ENCODE data around the gene CHRNA3.
"Not testable (repeated sequence)": the region's sequence is repeated elsewhere in the genome, so short reads cannot be mapped to it uniquely, and the experiment has no call there.

The CHRNA3 gene

DNA sequence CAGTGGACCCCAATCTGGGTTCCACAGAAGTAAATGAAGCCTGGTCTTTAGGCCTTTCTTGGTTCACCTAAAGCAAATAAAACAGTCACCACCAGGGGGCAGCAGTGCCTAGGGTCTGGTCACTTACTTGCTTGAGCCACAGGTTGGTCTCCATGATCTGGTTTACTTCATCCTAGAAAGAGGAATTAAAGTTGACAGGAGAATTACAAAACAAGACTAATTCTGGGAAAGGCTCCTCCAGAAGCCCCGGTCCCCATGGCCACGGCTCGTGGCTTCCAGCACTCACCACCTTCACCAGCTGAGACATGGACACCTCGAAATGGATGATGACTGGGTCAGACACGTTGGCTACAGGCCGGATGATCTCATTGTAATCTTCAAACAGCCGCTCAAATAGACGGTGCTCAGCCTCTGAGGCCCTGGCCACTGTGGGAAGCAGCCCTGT is 2.3 kb downstream of the CHRNA3 start:
- Histone ChIP-seq H3K4me3 (ENCODE audit: low read depth in 1 of 5, low read length in 5 of 5) (no peak overlapping the region), H3K27me3 (ENCODE audit: control insufficient read depth in 5 of 5, insufficient read depth in 4 of 5, low read length in 5 of 5) (peaks cover 24 to 40% (median 29%) of the 10 kb centered on the region in 5 donors), H3K9ac (ENCODE audit: low read length in 5 of 5) (no peak overlapping the region), H3K36me3 (ENCODE audit: control insufficient read depth in 5 of 5, insufficient read depth in 5 of 5, low read length in 5 of 5) (no peaks in the 10 kb centered on the region), H3K9me3 (ENCODE audit: control insufficient read depth in 5 of 5, low read length in 5 of 5) (no peaks in the 10 kb centered on the region), H3K27ac (ENCODE audit: low read depth, low read length) (no peak overlapping the region), H3K4me1 (ENCODE audit: control insufficient read depth in 5 of 5, insufficient read depth in 5 of 5, low read length in 5 of 5) (peaks cover 2 to 22% (median 17%) of the 10 kb centered on the region in 5 donors)

- Histone ChIP-seq H3K27ac (ENCODE audit: low read depth, low read length) (no peak overlapping the region), H3K4me1 (ENCODE audit: control insufficient read depth in 5 of 5, insufficient read depth in 5 of 5, low read length in 5 of 5) (peaks cover 2 to 22% (median 17%) of the 10 kb centered on the region in 5 donors), H3K9me3 (ENCODE audit: control insufficient read depth in 5 of 5, low read length in 5 of 5) (no peaks in the 10 kb centered on the region), H3K4me3 (ENCODE audit: low read depth in 1 of 5, low read length in 5 of 5) (no peak overlapping the region), H3K36me3 (ENCODE audit: control insufficient read depth in 5 of 5, insufficient read depth in 5 of 5, low read length in 5 of 5) (no peaks in the 10 kb centered on the region), H3K9ac (ENCODE audit: low read length in 5 of 5) (no peak overlapping the region), H3K27me3 (ENCODE audit: control insufficient read depth in 5 of 5, insufficient read depth in 4 of 5, low read length in 5 of 5) (peaks cover 24 to 40% (median 29%) of the 10 kb centered on the region in 5 donors)
Measured at GRCh38 chr15:78618064-78618463, 2.7 kb downstream of the CHRNA3 start.

GRCh38 chr15:78617516-78617915 is 3.3 kb downstream of the CHRNA3 start:
- Histone ChIP-seq H3K36me3 (ENCODE audit: control insufficient read depth in 5 of 5, insufficient read depth in 5 of 5, low read length in 5 of 5) (no peaks in the 10 kb centered on the region), H3K9ac (ENCODE audit: low read length in 5 of 5) (peak overlapping the region in 1 of 5 donors; percentile 41), H3K27ac (ENCODE audit: low read depth, low read length) (no peak overlapping the region), H3K4me3 (ENCODE audit: low read depth in 1 of 5, low read length in 5 of 5) (no peak overlapping the region), H3K27me3 (ENCODE audit: control insufficient read depth in 5 of 5, insufficient read depth in 4 of 5, low read length in 5 of 5) (peaks cover 24 to 37% (median 29%) of the 10 kb centered on the region in 5 donors), H3K4me1 (ENCODE audit: control insufficient read depth in 5 of 5, insufficient read depth in 5 of 5, low read length in 5 of 5) (peaks cover 2 to 22% (median 17%) of the 10 kb centered on the region in 5 donors), H3K9me3 (ENCODE audit: control insufficient read depth in 5 of 5, low read length in 5 of 5) (no peaks in the 10 kb centered on the region)

DNA sequence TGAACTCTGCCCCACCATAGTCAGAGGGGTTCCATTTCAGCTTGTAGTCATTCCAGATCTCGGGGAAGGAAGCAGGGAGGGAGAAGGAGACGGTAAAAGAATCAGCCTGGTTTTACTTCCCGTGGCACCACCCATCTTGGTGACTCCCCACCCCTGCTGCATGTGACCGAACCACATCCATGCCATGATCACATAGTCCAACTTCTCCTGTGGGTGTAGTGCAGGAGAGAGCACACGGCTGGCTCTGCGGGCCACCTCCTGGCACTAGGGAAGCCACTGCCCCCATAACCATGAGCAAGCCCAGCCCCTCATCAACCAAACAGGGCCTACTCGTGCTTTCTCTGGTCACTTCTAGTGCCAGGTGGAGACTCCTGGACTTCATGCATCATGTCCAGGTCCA is 3.7 kb downstream of the CHRNA3 start:
- Histone ChIP-seq H3K4me3 (ENCODE audit: low read depth in 1 of 5, low read length in 5 of 5) (no peak overlapping the region), H3K27me3 (ENCODE audit: control insufficient read depth in 5 of 5, insufficient read depth in 4 of 5, low read length in 5 of 5) (peaks cover 21 to 35% (median 28%) of the 10 kb centered on the region in 5 donors), H3K9ac (ENCODE audit: low read length in 5 of 5) (no peak overlapping the region), H3K4me1 (ENCODE audit: control insufficient read depth in 5 of 5, insufficient read depth in 5 of 5, low read length in 5 of 5) (peaks cover 2 to 22% (median 17%) of the 10 kb centered on the region in 5 donors), H3K9me3 (ENCODE audit: control insufficient read depth in 5 of 5, low read length in 5 of 5) (no peaks in the 10 kb centered on the region), H3K36me3 (ENCODE audit: control insufficient read depth in 5 of 5, insufficient read depth in 5 of 5, low read length in 5 of 5) (no peaks in the 10 kb centered on the region), H3K27ac (ENCODE audit: low read depth, low read length) (no peak overlapping the region)

GRCh38 chr15:78616506-78616905 is 4.3 kb downstream of the CHRNA3 start:
- Histone ChIP-seq H3K9ac (ENCODE audit: low read length in 5 of 5) (no peak overlapping the region), H3K4me3 (ENCODE audit: low read depth in 1 of 5, low read length in 5 of 5) (no peak overlapping the region), H3K4me1 (ENCODE audit: control insufficient read depth in 5 of 5, insufficient read depth in 5 of 5, low read length in 5 of 5) (peaks cover 2 to 22% (median 17%) of the 10 kb centered on the region in 5 donors), H3K27me3 (ENCODE audit: control insufficient read depth in 5 of 5, insufficient read depth in 4 of 5, low read length in 5 of 5) (peaks cover 17 to 29% (median 24%) of the 10 kb centered on the region in 5 donors), H3K27ac (ENCODE audit: low read depth, low read length) (no peak overlapping the region), H3K9me3 (ENCODE audit: control insufficient read depth in 5 of 5, low read length in 5 of 5) (no peaks in the 10 kb centered on the region), H3K36me3 (ENCODE audit: control insufficient read depth in 5 of 5, insufficient read depth in 5 of 5, low read length in 5 of 5) (no peaks in the 10 kb centered on the region)

DNA sequence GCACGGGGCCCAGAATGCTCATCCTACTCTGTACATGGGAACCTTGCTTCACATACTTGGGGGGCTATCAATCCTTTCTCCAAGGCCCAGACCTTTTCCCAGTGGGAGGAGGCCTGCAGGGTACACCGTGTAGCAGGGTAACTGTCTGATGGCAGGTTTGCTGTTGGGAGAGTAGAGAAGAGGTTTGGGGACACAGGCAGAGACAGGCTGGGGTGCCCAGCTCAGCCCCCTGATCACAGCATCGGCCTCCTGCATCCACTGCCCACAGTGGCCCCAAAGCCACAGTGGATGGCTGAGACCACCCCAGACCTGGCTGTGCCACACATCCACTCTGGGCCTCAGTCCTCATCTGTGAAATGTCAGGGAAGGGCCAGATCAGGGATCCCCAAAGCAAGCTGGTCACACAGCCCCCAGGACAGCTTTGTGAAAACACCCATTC is 5.6 kb downstream of the CHRNA3 start:
- H3K4me1 ChIP-seq (ENCODE audit: control insufficient read depth in 5 of 5, insufficient read depth in 5 of 5, low read length in 5 of 5) = peaks cover 2 to 16% (median 9%) of the 10 kb centered on the region in 5 donors
- no peaks in the 10 kb centered on the region for H3K9me3 ChIP-seq (ENCODE audit: control insufficient read depth in 5 of 5, low read length in 5 of 5)
- H3K27ac ChIP-seq (ENCODE audit: low read depth, low read length) = no peak overlapping the region
- peaks cover 15 to 20% (median 17%) of the 10 kb centered on the region in 5 donors for H3K27me3 ChIP-seq (ENCODE audit: control insufficient read depth in 5 of 5, insufficient read depth in 4 of 5, low read length in 5 of 5)
- H3K36me3 ChIP-seq (ENCODE audit: control insufficient read depth in 5 of 5, insufficient read depth in 5 of 5, low read length in 5 of 5) = no peaks in the 10 kb centered on the region
- no peak overlapping the region for H3K4me3 ChIP-seq (ENCODE audit: low read depth in 1 of 5, low read length in 5 of 5)
- H3K9ac ChIP-seq (ENCODE audit: low read length in 5 of 5) = no peak overlapping the region

DNA sequence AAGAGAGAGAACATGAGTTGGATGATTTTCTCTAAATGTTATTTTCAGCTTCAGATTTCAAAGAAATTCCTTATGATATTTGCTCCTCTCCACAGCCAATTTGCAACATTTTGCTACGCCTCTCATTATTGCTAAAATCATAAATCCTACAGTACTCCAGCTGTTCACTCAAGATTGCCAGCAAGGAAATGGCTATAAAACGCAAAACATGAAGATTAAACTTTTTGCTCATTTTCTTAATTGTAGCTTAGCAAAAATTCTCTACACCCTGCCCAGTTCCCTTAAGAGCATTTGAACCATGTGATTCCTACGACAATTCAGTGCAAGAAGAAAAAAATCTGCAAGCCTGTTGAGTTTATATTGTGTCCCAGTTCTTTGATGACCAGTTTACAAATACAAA is 6.8 kb downstream of the CHRNA3 start:
- Histone ChIP-seq H3K9ac (ENCODE audit: low read length in 5 of 5) (no peak overlapping the region), H3K27me3 (ENCODE audit: control insufficient read depth in 5 of 5, insufficient read depth in 4 of 5, low read length in 5 of 5) (peaks cover 4 to 8% (median 6%) of the 10 kb centered on the region in 5 donors), H3K4me1 (ENCODE audit: control insufficient read depth in 5 of 5, insufficient read depth in 5 of 5, low read length in 5 of 5) (peaks cover 0 to 11% (median 6%) of the 10 kb centered on the region in 5 donors), H3K9me3 (ENCODE audit: control insufficient read depth in 5 of 5, low read length in 5 of 5) (no peaks in the 10 kb centered on the region), H3K36me3 (ENCODE audit: control insufficient read depth in 5 of 5, insufficient read depth in 5 of 5, low read length in 5 of 5) (no peaks in the 10 kb centered on the region), H3K4me3 (ENCODE audit: low read depth in 1 of 5, low read length in 5 of 5) (no peak overlapping the region), H3K27ac (ENCODE audit: low read depth, low read length) (no peak overlapping the region)

GRCh38 chr15:78609551-78609950 is 11.2 kb downstream of the CHRNA3 start:
- not testable (repeated sequence) for H3K9ac ChIP-seq (ENCODE audit: low read length in 5 of 5); H3K4me3 ChIP-seq (ENCODE audit: low read depth in 1 of 5, low read length in 5 of 5); H3K4me1 ChIP-seq (ENCODE audit: control insufficient read depth in 5 of 5, insufficient read depth in 5 of 5, low read length in 5 of 5); H3K27ac ChIP-seq (ENCODE audit: low read depth, low read length); H3K9me3 ChIP-seq (ENCODE audit: control insufficient read depth in 5 of 5, low read length in 5 of 5); H3K36me3 ChIP-seq (ENCODE audit: control insufficient read depth in 5 of 5, insufficient read depth in 5 of 5, low read length in 5 of 5); H3K27me3 ChIP-seq (ENCODE audit: control insufficient read depth in 5 of 5, insufficient read depth in 4 of 5, low read length in 5 of 5)

DNA sequence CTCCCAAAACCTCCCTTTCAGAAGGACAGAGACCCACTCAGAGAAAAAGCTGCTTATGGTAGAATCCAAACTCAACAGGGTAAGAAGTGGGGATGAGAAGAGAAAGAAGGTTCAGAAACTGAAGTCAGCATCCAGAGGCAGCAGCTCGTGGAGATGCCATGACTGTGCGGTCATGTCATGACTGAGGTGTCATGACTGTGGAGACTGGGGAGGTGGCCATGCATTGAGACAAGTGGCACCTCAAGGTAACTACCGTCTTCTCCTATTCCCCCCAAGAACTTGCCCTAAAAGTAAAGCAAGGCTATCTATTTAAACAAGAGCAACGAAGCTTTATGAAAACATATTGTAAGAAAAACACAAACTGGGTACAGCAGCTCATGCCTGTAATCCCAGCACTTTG is 15.1 kb downstream of the CHRNA3 start:
- Histone ChIP-seq H3K27ac (ENCODE audit: low read depth, low read length) (no peak overlapping the region), H3K4me1 (ENCODE audit: control insufficient read depth in 5 of 5, insufficient read depth in 5 of 5, low read length in 5 of 5) (no peaks in the 10 kb centered on the region), H3K36me3 (ENCODE audit: control insufficient read depth in 5 of 5, insufficient read depth in 5 of 5, low read length in 5 of 5) (no peaks in the 10 kb centered on the region), H3K4me3 (ENCODE audit: low read depth in 1 of 5, low read length in 5 of 5) (no peak overlapping the region), H3K9me3 (ENCODE audit: control insufficient read depth in 5 of 5, low read length in 5 of 5) (no peaks in the 10 kb centered on the region), H3K27me3 (ENCODE audit: control insufficient read depth in 5 of 5, insufficient read depth in 4 of 5, low read length in 5 of 5) (peaks cover 0 to 18% (median 8%) of the 10 kb centered on the region in 5 donors), H3K9ac (ENCODE audit: low read length in 5 of 5) (no peak overlapping the region)

DNA sequence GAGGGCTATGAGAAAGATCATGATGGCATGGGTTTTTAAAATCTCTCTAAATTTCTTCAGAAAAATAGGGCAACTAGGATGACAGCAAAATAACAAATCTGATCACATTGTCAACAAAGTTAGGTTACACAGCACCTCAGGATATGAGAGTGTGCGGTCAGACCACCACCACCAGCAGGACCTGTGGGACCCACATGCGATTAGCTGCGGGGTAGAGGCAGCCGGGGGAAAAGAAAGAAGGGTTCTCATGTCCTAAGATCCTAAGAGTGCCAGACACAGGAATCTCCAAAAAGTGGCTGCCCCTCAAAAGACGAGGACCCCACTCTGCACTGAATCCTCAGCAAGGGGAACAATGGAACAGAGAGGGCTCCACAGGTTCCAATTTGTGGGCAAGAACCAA is 15.6 kb downstream of the CHRNA3 start:
- no peaks in the 10 kb centered on the region for H3K9me3 ChIP-seq (ENCODE audit: control insufficient read depth in 5 of 5, low read length in 5 of 5)
- no peaks in the 10 kb centered on the region for H3K36me3 ChIP-seq (ENCODE audit: control insufficient read depth in 5 of 5, insufficient read depth in 5 of 5, low read length in 5 of 5)
- H3K9ac ChIP-seq (ENCODE audit: low read length in 5 of 5) = no peak overlapping the region
- H3K27ac ChIP-seq (ENCODE audit: low read depth, low read length) = no peak overlapping the region
- peaks cover 0 to 18% (median 8%) of the 10 kb centered on the region in 5 donors for H3K27me3 ChIP-seq (ENCODE audit: control insufficient read depth in 5 of 5, insufficient read depth in 4 of 5, low read length in 5 of 5)
- H3K4me1 ChIP-seq (ENCODE audit: control insufficient read depth in 5 of 5, insufficient read depth in 5 of 5, low read length in 5 of 5) = no peaks in the 10 kb centered on the region
- H3K4me3 ChIP-seq (ENCODE audit: low read depth in 1 of 5, low read length in 5 of 5) = no peak overlapping the region

All from subcutaneous abdominal adipose tissue (tissue), 5 donors.